ENCODE results near the gene SLC27A2.

GRCh38 chr15:50163719-50164410 is 18.1 kb upstream of the SLC27A2 start:
- TF ChIP-seq EZH2 (IDR thresholded peaks at IDR 0.05) = no peak
- no peak for TF ChIP-seq EZH2phosphoT487 (IDR thresholded peaks at IDR 0.05)

Data from neural progenitor cell (in vitro differentiated cells).